ENCODE measurements around the gene PAEP.

Gene PAEP

GRCh38 chr9:135584934-135585333, 23.4 kb downstream of the PAEP start:
- no peak for TF ChIP-seq CTCF (IDR thresholded peaks at IDR 0.05; ENCODE audit: low read depth, low read length, missing control alignments)
- H3K4me3 ChIP-seq (replicated peaks; ENCODE audit: low read depth, low read length), result no peak overlapping the region
- DNase-seq (ENCODE audit: extremely low read depth, low read depth), result no peak

GRCh38 chr9:135586601-135587109, 25.1 kb downstream of the PAEP start:
- H3K4me3 ChIP-seq (replicated peaks; ENCODE audit: low read depth, low read length), result no peak overlapping the region
- no peak for DNase-seq (ENCODE audit: extremely low read depth, low read depth)
- TF ChIP-seq CTCF (IDR thresholded peaks at IDR 0.05; ENCODE audit: low read depth, low read length, missing control alignments), result no peak

- DNase-seq (ENCODE audit: extremely low read depth, low read depth), result no peak
- TF ChIP-seq CTCF (IDR thresholded peaks at IDR 0.05; ENCODE audit: low read depth, low read length, missing control alignments), result no peak
- no peak overlapping the region for H3K4me3 ChIP-seq (replicated peaks; ENCODE audit: low read depth, low read length)
These were observed 26.1 kb downstream of the PAEP start for GRCh38 chr9:135587658-135588057.

- TF ChIP-seq CTCF (IDR thresholded peaks at IDR 0.05; ENCODE audit: low read depth, low read length, missing control alignments), result no peak
- no peak for DNase-seq (ENCODE audit: extremely low read depth, low read depth)
- no peak overlapping the region for H3K4me3 ChIP-seq (replicated peaks; ENCODE audit: low read depth, low read length)
These were observed 26.8 kb downstream of the PAEP start for GRCh38 chr9:135588371-135588770.

GRCh38 chr9:135588886-135589595, 27.5 kb downstream of the PAEP start:
- TF ChIP-seq CTCF (IDR thresholded peaks at IDR 0.05; ENCODE audit: low read depth, low read length, missing control alignments), result no peak
- DNase-seq (ENCODE audit: extremely low read depth, low read depth), result no peak
- no peak overlapping the region for H3K4me3 ChIP-seq (replicated peaks; ENCODE audit: low read depth, low read length)

- no peak overlapping the region for H3K4me3 ChIP-seq (replicated peaks; ENCODE audit: low read depth, low read length)
- TF ChIP-seq CTCF (IDR thresholded peaks at IDR 0.05; ENCODE audit: low read depth, low read length, missing control alignments), result no peak
- no peak for DNase-seq (ENCODE audit: extremely low read depth, low read depth)
These were observed 28.3 kb downstream of the PAEP start for GRCh38 chr9:135589596-135590485.

Measured in HFF-Myc (cell line).